GM23248 (cell line): Measurements from ENCODE around the gene ESCO1. TPM values are rescaled to one million over a fixed set of nuclear protein-coding genes. Genes with fewer than 3 reads are reported as not detected.

ENCODE experiments used
- DNase-seq: peaks from one replicate; pipeline ENCODE4 v3.0.0-alpha.2; 2015
- H2AFZ ChIP-seq: fragments of 200-600 bp; sonication (generic); 2 replicates; pipeline ENCODE4 v1.6.1; 2016; ENCODE audit warnings: antibody characterized with exemption
- H3F3A ChIP-seq: fragments of 200-600 bp; sonication (generic); 2 replicates; pipeline ENCODE4 v1.6.1; 2016; ENCODE audit warnings: mild to moderate bottlenecking, antibody characterized with exemption, mixed run types; ENCODE audit not compliant: insufficient read depth
- H3K27ac ChIP-seq: fragments of 200-600 bp; sonication (generic); 2 replicates; pipeline ENCODE4 v1.5.1; 2016; ENCODE audit warnings: mild to moderate bottlenecking
- H3K27me3 ChIP-seq: fragments of 200-600 bp; sonication (generic); replicated peaks from 2 replicates; pipeline ENCODE4 v1.6.1; 2016; ENCODE audit warnings: mild to moderate bottlenecking; ENCODE audit not compliant: insufficient read depth
- H3K36me3 ChIP-seq: fragments of 200-600 bp; sonication (generic); 2 replicates; pipeline ENCODE4 v1.6.1; 2016; ENCODE audit warnings: low read depth, mild to moderate bottlenecking
- H3K4me1 ChIP-seq: fragments of 200-600 bp; sonication (generic); 2 replicates; pipeline ENCODE4 v1.6.1; 2016; ENCODE audit warnings: mild to moderate bottlenecking; ENCODE audit not compliant: insufficient read depth
- H3K4me2 ChIP-seq: fragments of 200-600 bp; sonication (generic); one replicate; pipeline ENCODE4 v1.6.1; 2016; ENCODE audit warnings: mild to moderate bottlenecking; ENCODE audit not compliant: unreplicated experiment
- H3K4me3 ChIP-seq: fragments of 200-600 bp; sonication (generic); 2 replicates; pipeline ENCODE4 v1.5.1; 2016; ENCODE audit warnings: mild to moderate bottlenecking
- H3K79me2 ChIP-seq: fragments of 200-600 bp; sonication (generic); 2 replicates; pipeline ENCODE4 v1.6.1; 2016; ENCODE audit warnings: mild to moderate bottlenecking; ENCODE audit not compliant: insufficient read depth
- H3K9ac ChIP-seq: fragments of 200-600 bp; sonication (generic); 2 replicates; pipeline ENCODE4 v1.6.1; 2016; ENCODE audit warnings: mild to moderate bottlenecking
- H3K9me2 ChIP-seq: fragments of 200-600 bp; sonication (generic); 2 replicates; pipeline ENCODE4 v1.6.1; 2016; ENCODE audit warnings: mixed run types, mild to moderate bottlenecking, moderate library complexity; ENCODE audit not compliant: insufficient read depth
- H3K9me3 ChIP-seq: fragments of 200-600 bp; sonication (generic); one replicate; pipeline ENCODE4 v1.6.1; 2017; ENCODE audit warnings: low read depth
- H4K20me1 ChIP-seq: fragments of 200-600 bp; sonication (generic); 2 replicates; pipeline ENCODE4 v1.6.0; 2016; ENCODE audit not compliant: insufficient read depth
- EZH2 ChIP-seq: fragments of 200-600 bp; sonication (generic); IDR thresholded peaks from 2 replicates; pipeline ENCODE4 v1.6.1; 2018; ENCODE audit warnings: antibody characterized with exemption, mild to moderate bottlenecking; ENCODE audit not compliant: insufficient read depth, poor library complexity, severe bottlenecking
- EZH2phosphoT487 ChIP-seq: fragments of 200-600 bp; sonication (generic); IDR thresholded peaks from 2 replicates; pipeline ENCODE4 v1.6.1; 2018; ENCODE audit warnings: antibody characterized with exemption, moderate library complexity, mild to moderate bottlenecking, low read depth; ENCODE audit not compliant: insufficient read depth
- WGBS, 2 experiments: methylation state at CpG; one replicate each; pipeline ENCODE4 v1.1.6; 2015 to 2017; ENCODE audit warnings: low lambda C conversion rate in 2 of 2, low coverage in 1 of 2; ENCODE audit errors: missing lambda C conversion rate in 2 of 2; 5-methylcytosine and 5-hydroxymethylcytosine counted together
- in situ Hi-C: fragments of 300-500 bp; cut with MboI; formaldehyde crosslinking; loops from 2 replicates; pipeline ENCODE4 v1.15.0; 2020
- polyA plus RNA-seq: library from polyadenylated mRNA; unstranded; fragments of >200 nt; fragmentation: Nextera tagmentation; extraction: Ambion mirVana; gene quantifications from 2 replicates; pipeline ENCODE4 v1.2.1, GENCODE V29; 2016
- total RNA-seq: library from RNA; depleted of rRNA; stranded (reverse); fragments of >200 nt; shearing (Covaris generic); gene quantifications from 2 replicates; pipeline ENCODE4 v1.2.3, GENCODE V29; 2014

The ESCO1 gene
- total and polyA plus RNA-seq, 2 experiments from 2014 or later: 5.7 to 9.5 TPM

GRCh38 chr18:21602299-21602587, 1.7 kb upstream of the ESCO1 start:
- no peaks in the 10 kb centered on the region for H3K9me3 ChIP-seq
- no peak overlapping the region for H2AFZ ChIP-seq
- 96 to 97% methylated on average over 5 of the region's 5 CpGs for WGBS, 2 experiments
- H3K36me3 ChIP-seq: no peaks in the 10 kb centered on the region
- H3K9ac ChIP-seq: no peak overlapping the region
- H3K4me2 ChIP-seq: no peak overlapping the region
- no peaks in the 10 kb centered on the region for H3K9me2 ChIP-seq
- no peak overlapping the region for H3K4me3 ChIP-seq
- in situ Hi-C loops: no loop called here
- no peak for DNase-seq
- H3K27me3 ChIP-seq: no peaks in the 10 kb centered on the region
- TF ChIP-seq EZH2: no peak
- TF ChIP-seq EZH2phosphoT487: no peak
- no peaks in the 10 kb centered on the region for H4K20me1 ChIP-seq
- H3K27ac ChIP-seq: no peak overlapping the region
- no peaks in the 10 kb centered on the region for H3F3A ChIP-seq
- peaks cover 31% of the 10 kb centered on the region for H3K79me2 ChIP-seq
- H3K4me1 ChIP-seq: 0 out of 2 replicates have a peak, but pooled peaks cover 6% of the 10 kb centered on the region

- TF ChIP-seq EZH2phosphoT487: no peak
- TF ChIP-seq EZH2: no peak
- 3% methylated on average over 60 to 61 of the region's 67 CpGs for WGBS, 2 experiments
- Histone ChIP-seq H3K27ac (peak overlapping the region; percentile 92), H3K4me3 (peak overlapping the region; percentile 89), H3K9me2 (no peaks in the 10 kb centered on the region), H3K36me3 (no peaks in the 10 kb centered on the region), H3K4me2 (peak overlapping the region; percentile 79), H4K20me1 (no peaks in the 10 kb centered on the region), H3K79me2 (peaks cover 55% of the 10 kb centered on the region), H3K9ac (peak overlapping the region; percentile 96), H2AFZ (peak overlapping the region; percentile 95), H3F3A (no peaks in the 10 kb centered on the region), H3K9me3 (no peaks in the 10 kb centered on the region), H3K27me3 (no peaks in the 10 kb centered on the region), H3K4me1 (0 out of 2 replicates have a peak, but pooled peaks cover 6% of the 10 kb centered on the region)
- in situ Hi-C loops: no loop called here
- DNase-seq: peak; percentile 71
These were observed 649 bp downstream of the ESCO1 start for GRCh38 chr18:21599585-21600525.

DNA sequence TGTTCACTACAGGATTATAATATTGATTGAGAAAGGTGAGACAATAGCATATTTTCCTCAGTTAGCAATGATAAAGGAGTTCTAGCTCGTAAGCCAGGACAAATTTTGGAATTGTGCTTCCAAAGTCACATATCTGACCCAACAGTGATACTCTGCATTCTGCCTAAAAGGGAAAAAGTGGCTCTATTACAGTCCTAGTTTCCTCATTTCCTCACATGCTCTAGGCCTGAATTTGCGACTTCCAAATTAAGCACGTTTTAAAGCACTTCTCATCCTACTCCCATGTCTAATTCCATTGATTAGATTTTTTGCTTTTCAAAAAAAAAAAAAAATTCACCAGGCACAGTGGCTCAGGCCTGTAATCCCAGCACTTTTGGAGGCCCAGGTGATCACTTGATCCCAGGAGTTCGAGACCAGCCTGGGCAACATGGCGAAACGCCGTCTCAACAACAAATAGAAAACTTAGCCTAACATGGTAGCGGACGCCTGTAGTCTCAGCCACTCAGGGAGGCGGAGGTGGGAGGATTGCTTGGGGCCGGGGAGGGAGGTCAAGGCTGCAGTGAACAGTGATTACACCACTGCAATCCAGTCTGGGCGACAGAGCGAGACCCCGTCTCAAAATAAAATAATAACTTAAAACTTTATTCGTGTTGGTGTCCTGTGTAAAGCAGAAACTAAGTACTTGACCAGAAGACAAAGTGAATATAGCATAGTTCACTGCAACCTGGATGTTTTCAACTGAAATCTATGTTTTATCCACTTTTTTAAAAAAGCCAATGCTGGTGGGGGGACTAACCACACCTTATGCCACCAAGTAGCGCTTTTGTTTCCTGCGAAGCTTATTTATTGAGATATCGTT, 1.5 kb downstream of the ESCO1 start:
- peak overlapping the region; percentile 95 for H2AFZ ChIP-seq
- TF ChIP-seq EZH2phosphoT487 (no peak), EZH2 (no peak)
- H3K79me2 ChIP-seq: peaks cover 64% of the 10 kb centered on the region
- peak overlapping the region; percentile 96 for H3K9ac ChIP-seq
- H3K27ac ChIP-seq: peak overlapping the region; percentile 92; the same call in 1 of the 2 replicates
- H3K9me3 ChIP-seq: no peaks in the 10 kb centered on the region
- 0 out of 2 replicates have a peak, but pooled peaks cover 6% of the 10 kb centered on the region for H3K4me1 ChIP-seq
- H3K9me2 ChIP-seq: no peaks in the 10 kb centered on the region
- H3K36me3 ChIP-seq: no peaks in the 10 kb centered on the region
- no peaks in the 10 kb centered on the region for H4K20me1 ChIP-seq
- no peaks in the 10 kb centered on the region for H3F3A ChIP-seq
- no peaks in the 10 kb centered on the region for H3K27me3 ChIP-seq
- in situ Hi-C loops: no loop called here
- 66 to 69% methylated on average over 18 of the region's 18 CpGs for WGBS, 2 experiments
- peak overlapping the region; percentile 89 for H3K4me3 ChIP-seq
- DNase-seq: peak; percentile 6
- peak overlapping the region; percentile 79 for H3K4me2 ChIP-seq

GRCh38 chr18:21597620-21598019, 2.9 kb downstream of the ESCO1 start:
- no peaks in the 10 kb centered on the region for H4K20me1 ChIP-seq
- TF ChIP-seq EZH2: no peak
- no peak for TF ChIP-seq EZH2phosphoT487
- WGBS, 2 experiments: 85 to 97% methylated on average over 1 of the region's 1 CpG

More at GRCh38 chr18:21597620-21598019, 2.9 kb downstream of the ESCO1 start:
- Histone ChIP-seq H3K9me3 (no peaks in the 10 kb centered on the region), H3K4me2 (no peak overlapping the region), H3K4me3 (no peak overlapping the region), H3K4me1 (0 out of 2 replicates have a peak, but pooled peaks cover 6% of the 10 kb centered on the region), H3K27me3 (no peaks in the 10 kb centered on the region), H3K79me2 (peaks cover 72% of the 10 kb centered on the region), H3K9me2 (no peaks in the 10 kb centered on the region), H3K36me3 (no peaks in the 10 kb centered on the region), H3K27ac (no peak overlapping the region), H2AFZ (no peak overlapping the region), H3F3A (no peaks in the 10 kb centered on the region), H3K9ac (no peak overlapping the region)
- no peak for DNase-seq
- in situ Hi-C loops: no loop called here
